NCI-H1105 (cell line): ENCODE results near the gene ITM2C.

ENCODE experiments used
- DNase-seq: peaks from one replicate; lab custom pipeline; 2025; lab: John Stamatoyannopoulos, UW

The ITM2C gene

GRCh38 chr2:230872968-230873660 is 8.4 kb downstream of the ITM2C start:
- no peak for DNase-seq

GRCh38 chr2:230873661-230874401 is 9.1 kb downstream of the ITM2C start:
- no peak for DNase-seq

DNA sequence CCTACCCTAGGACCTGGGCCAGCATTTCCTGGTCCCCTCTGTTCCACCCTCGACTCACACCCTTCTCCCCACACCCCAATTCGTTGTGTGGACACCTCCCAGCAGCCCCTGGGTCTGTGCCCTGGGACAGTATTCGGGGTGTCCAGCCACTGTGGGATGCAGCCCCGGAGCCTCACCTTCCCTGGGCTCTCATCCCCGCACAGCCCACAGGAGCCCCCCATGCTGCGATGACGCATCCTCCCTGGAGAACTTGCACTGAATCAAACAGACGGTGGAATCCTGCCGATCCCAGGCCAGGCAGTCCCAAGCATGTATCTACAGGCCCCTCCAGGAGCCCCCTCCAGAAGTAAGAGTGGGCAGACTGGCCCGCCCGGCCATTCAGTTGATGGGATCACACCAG is 9.7 kb downstream of the ITM2C start:
- no peak for DNase-seq

- DNase-seq = no peak
These were observed 10.1 kb downstream of the ITM2C start for GRCh38 chr2:230874876-230875275.

DNA sequence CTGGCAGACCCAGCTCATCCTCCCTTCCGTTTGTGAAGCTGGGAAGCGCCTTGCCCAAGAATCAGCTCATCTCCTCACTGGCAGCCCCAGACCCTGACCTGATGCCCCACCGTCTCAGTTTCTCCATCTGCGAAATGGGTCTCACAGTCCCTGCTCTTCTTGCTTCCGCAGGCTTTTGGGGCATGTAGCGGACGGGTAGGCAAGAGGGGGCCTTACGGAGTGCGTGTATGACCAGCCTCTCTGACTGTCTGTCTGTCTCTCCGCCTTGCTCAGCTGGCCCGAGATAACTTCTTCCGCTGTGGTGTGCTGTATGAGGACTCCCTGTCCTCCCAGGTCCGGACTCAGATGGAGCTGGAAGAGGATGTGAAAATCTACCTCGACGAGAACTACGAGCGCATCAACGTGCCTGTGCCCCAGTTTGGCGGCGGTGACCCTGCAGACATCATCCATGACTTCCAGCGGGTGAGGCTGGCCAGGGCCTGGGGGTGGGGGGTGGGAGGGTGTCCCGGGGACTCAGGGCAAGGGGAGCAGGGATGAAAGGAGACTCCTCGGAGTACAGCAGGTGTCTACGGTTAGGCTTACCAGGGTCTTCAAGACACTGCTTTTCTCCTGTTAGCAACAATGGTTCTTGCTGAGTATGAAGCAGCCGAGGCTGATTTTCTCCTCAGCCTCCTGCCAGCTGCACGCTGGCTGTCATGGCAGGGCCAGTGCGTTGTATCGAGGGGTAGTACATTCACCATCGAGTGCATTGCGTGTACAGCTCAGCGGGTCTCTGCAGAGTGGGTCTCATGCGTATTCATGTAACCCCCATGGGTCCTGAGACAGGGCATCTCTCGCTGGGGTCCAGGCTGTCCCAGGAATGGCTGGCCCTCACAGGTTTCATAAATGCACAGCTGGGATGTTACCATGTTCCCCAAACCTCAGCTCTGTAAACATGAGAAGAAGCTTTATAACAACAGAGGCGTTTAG is 10.9 kb downstream of the ITM2C start:
- DNase-seq = no peak

- no peak for DNase-seq
These were observed 12.5 kb downstream of the ITM2C start for GRCh38 chr2:230877116-230877758.

- no peak for DNase-seq
These were observed 13.2 kb downstream of the ITM2C start for GRCh38 chr2:230877759-230878598.

DNA sequence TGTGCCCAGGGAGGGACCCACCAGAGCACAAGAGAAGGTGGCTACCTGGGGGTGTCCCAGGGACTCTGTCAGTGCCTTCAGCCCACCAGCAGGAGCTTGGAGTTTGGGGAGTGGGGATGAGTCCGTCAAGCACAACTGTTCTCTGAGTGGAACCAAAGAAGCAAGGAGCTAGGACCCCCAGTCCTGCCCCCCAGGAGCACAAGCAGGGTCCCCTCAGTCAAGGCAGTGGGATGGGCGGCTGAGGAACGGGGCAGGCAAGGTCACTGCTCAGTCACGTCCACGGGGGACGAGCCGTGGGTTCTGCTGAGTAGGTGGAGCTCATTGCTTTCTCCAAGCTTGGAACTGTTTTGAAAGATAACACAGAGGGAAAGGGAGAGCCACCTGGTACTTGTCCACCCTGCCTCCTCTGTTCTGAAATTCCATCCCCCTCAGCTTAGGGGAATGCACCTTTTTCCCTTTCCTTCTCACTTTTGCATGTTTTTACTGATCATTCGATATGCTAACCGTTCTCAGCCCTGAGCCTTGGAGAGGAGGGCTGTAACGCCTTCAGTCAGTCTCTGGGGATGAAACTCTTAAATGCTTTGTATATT is 14.0 kb downstream of the ITM2C start:
- DNase-seq = no peak

DNA sequence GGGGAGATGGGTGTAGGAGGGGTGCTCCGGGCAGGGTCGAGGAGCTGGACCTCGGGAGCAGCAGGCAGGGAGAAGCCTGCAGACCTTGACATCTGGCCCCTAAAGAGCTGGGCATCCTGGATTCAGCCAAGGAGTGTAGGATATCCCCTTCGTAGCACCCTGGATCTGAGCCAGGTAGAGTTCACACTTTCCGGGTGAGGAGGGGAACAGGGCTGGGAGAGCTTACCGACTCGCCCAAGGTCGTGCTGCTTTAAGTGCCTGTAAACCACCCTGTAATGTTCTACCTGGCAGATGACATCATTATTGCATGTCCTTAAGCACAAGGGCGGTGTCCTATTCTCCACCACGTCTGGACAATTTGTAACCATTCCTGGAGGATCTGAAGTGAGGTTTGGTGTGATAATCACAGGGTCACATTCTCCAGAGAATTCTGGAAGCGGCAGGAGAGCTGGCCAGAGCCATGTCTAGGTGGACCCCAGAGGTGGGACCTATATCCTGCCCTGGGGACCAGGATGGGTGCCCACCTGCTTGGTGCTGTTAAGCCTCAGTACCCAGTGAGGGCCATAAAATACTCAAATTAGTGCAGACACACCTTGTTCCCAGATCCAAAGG is 14.6 kb downstream of the ITM2C start:
- DNase-seq = no peak

GRCh38 chr2:230879891-230880290 is 15.1 kb downstream of the ITM2C start:
- no peak for DNase-seq

DNA sequence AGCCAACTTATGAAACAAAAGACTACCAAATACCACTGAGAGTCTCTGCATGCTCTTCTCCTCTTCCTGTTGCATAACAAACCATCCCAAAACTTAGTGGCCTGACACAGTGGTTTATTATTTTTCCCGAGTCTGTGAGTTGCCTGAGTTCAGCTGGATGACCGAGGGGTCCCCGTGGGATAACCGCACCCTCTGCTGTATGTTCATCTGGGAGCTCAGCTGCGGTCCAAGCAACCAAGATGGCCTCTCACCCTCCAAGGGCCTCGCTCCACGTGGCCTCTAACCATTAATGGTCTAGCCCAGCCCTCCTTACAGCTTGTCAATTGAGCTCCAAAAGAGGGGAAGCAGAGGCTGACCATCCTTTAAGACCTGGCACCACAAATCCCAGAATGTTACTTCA is 17.1 kb downstream of the ITM2C start:
- DNase-seq = no peak

DNA sequence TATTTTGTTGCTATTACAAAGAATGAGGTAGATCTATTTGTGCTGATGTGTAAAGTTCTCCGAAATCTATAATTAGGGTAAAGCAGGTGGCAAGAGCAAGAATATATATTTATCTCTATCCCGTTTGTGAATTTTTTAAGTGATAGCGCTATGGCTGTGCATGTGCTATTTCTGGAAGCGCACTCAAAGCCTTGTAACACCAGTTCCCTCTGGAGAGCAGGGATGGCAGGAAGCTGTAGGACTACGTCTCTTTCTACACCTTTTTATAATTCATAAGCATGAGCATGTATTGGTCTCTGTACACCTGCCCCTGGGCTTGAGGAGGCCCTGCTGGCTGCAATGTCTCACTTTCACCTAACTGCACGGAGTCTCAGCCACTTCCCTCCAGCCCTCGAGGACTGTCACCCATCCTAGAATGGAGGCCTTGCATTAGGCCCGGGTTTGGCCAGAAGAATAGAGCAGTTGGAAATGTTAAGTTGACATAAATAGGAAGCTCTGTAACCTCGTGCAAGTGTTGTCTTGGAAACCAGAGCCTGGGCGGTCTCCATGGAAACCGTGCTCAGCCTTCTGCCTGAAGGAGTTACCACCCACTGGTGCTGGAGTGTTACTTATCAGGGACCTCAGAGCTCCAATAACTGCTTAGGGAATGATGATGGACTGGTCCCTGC is 20.9 kb downstream of the ITM2C start:
- no peak for DNase-seq

GRCh38 chr2:230886206-230886605 is 21.5 kb downstream of the ITM2C start:
- DNase-seq = no peak

DNA sequence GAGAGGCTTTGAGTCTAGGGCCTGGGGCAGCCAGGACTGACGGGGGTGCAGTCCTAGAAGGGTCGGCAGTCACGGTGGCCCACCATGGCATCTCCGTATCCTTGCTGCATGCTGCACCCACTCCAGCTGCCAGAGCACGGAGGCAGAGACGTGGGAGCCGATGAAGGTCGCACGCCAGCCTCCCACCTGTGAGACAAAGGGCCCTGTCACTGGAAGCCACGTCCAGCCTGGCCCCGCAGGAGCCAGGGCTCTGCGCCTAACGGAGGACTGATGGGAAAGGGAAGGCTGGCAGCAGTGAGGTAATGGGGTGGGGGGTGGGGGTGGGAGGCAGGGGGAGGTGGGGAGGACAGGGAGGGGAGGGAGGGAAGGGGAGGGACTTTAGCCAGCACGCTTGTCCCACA is 21.9 kb downstream of the ITM2C start:
- no peak for DNase-seq

DNA sequence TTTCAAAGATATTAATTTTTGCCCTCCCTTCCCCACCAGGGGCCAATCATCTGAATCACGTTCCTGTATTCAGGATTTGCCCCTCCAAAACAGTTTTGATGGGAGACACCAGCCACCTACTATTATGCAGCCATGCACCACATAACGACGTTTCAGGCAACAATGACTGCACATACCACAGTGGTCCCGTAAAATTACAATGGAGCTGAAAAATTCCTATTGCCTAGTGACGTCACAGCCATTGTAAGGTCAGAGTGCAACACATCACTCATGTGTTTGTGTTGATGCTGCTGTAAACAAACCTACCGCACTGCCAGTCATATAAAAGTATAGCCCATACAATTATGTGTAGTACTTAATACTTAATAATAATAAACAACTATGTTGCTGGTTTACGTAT is 22.6 kb downstream of the ITM2C start:
- no peak for DNase-seq

DNA sequence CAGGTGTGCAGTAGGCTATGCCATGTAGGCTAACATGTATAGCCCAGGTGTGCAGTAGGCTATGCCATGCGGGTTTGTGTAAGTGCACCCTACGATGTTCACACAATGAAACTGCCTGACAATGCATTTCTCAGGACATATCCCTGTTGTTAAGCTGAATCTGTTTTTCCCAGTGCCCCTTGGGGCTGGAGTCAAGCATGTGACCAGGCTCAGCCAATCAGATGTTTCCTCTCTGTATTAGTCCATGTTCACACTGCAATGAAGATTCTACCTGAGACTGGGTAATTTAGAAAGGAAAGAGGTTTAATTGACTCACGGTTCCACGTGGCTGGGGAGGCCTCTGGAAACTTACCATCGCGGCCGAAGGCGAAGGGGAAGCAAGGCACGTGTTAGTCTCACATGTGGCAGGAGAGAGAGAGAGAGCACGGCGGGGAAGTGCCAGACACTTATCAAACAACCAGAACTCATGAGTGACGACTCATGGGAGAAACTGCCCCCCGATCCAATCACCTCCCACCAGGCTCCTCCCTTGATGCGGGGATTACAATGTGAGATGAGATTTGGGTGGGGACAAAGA is 24.2 kb downstream of the ITM2C start:
- DNase-seq = no peak

- DNase-seq = no peak
These were observed 25.3 kb downstream of the ITM2C start for GRCh38 chr2:230889911-230890601.

DNA sequence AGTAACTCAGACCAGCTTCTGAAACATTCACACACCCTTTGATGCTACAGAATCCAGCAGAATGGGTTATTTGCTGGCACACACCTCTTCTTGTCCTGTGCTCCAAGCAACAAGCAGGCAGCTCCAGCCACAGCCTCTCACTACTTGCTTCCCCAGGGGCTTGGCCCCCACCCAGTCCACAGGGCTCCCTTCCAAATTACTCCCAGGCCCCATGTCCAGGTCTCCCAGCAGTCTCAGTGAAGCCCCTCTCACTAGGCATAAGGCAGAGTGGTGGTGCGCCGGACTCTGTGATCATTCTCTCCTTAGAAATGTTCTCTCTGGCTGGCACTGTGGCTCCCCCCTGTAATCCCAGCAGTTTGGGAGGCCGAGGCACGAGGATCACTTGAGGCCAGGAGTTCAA is 25.9 kb downstream of the ITM2C start:
- no peak for DNase-seq

DNA sequence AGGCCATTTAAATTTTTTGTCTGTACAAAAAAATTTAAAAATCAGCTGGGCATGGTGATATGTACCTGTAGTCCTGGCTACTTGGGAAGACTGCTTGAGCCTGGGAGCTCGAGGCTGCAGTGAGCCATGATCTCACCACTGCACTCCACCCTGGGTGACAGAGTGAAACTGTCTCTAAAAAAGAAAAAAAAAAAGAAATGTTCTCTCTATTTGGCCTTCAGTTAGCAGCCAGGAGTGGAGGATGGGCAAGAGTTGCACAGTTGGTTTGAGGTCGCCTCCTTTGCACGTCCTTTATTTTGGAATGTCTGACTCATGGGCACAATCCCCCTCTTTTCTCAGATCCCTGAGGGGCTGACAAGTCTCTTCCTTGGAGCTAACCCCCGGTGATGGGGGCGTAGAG is 26.3 kb downstream of the ITM2C start:
- no peak for DNase-seq
